ENCODE data around the gene FMC1. TPM values are rescaled to one million over a fixed set of nuclear protein-coding genes. Genes with fewer than 3 reads are reported as not detected.
A peak's percentile ranks its signal among the peaks of the same experiment; 100 is the strongest.

Gene FMC1
- total RNA-seq, 2 experiments from 2014 or later: 0.89 to 1.2 TPM

DNA sequence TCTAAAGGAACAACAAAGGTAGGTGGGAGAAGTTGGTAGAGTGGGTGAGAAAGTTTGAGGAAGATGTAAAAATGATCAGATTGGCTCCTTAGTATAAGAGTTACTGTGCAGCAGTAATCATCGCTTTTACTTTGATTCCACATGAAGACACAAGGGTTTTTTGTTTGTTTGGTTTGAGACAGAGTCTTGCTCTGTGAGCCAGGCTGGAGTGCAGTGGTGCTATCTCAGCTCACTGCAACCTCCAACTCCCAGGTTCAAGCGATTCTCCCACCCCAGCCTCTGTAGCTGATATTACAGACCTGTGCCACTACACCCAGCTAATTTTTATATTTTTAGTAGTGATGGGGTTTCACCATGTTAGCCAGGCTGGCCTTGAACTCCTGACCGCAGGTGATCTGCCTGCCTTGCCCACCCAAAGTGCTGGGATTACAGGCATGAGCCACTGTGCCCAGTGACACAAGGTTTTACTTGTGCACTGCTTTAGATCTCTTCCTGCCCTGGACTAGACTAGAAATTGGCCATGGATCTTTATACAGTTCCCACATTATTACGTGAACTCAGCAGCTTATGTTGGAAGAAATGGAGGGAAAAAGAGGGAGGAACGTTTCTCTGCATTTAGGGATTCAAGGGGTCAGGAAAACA is 29.3 kb downstream of the FMC1 start:
- ChIA-PET POLR2A (interaction anchor here (1.5 to 3.3 kb wide), 2 partner anchors 10 to 24 kb away, joined by 3 to 17 read pairs; partner anchors contain the start of gene LUC7L2), CTCF (no interaction called here)
- Mint-ChIP-seq H3K27me3 (no peaks in the 10 kb centered on the region), H3K27ac (peak overlapping the region; percentile 56), H3K4me1 (ENCODE audit: low read depth) (peaks cover 89% of the 10 kb centered on the region), H3K4me3 (peak overlapping the region; percentile 23), H3K9me3 (no peaks in the 10 kb centered on the region), H3K36me3 (ENCODE audit: low read depth) (peaks cover 52% of the 10 kb centered on the region)
- no peak for ATAC-seq (ENCODE audit: poor library complexity)
- H3K4me3 ChIP-seq (ENCODE audit: low read length): no peak overlapping the region
- H3K4me1 ChIP-seq (ENCODE audit: insufficient read depth, low read length): peaks cover 18% of the 10 kb centered on the region
- H3K9me3 ChIP-seq (ENCODE audit: control insufficient read depth in 1 of 2, insufficient read depth in 1 of 2, low read length in 2 of 2): no peaks in the 10 kb centered on the region
- TF ChIP-seq, protein P1, sequence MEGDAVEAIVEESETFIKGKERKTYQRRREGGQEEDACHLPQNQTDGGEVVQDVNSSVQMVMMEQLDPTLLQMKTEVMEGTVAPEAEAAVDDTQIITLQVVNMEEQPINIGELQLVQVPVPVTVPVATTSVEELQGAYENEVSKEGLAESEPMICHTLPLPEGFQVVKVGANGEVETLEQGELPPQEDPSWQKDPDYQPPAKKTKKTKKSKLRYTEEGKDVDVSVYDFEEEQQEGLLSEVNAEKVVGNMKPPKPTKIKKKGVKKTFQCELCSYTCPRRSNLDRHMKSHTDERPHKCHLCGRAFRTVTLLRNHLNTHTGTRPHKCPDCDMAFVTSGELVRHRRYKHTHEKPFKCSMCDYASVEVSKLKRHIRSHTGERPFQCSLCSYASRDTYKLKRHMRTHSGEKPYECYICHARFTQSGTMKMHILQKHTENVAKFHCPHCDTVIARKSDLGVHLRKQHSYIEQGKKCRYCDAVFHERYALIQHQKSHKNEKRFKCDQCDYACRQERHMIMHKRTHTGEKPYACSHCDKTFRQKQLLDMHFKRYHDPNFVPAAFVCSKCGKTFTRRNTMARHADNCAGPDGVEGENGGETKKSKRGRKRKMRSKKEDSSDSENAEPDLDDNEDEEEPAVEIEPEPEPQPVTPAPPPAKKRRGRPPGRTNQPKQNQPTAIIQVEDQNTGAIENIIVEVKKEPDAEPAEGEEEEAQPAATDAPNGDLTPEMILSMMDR (IDR thresholded peaks at IDR 0.05): no peak
- H3K27ac ChIP-seq (ENCODE audit: low read depth in 1 of 2, low read length in 2 of 2): no peak overlapping the region
- peaks cover 35% of the 10 kb centered on the region for H3K36me3 ChIP-seq (ENCODE audit: insufficient read depth, low read length)
- H3K27me3 ChIP-seq (ENCODE audit: control insufficient read depth in 1 of 2, insufficient read depth in 2 of 2, low read length in 2 of 2): no peaks in the 10 kb centered on the region
- no peak for DNase-seq
- intact Hi-C loops (cut with DNase I, micrococcal nuclease): no loop called here

DNA sequence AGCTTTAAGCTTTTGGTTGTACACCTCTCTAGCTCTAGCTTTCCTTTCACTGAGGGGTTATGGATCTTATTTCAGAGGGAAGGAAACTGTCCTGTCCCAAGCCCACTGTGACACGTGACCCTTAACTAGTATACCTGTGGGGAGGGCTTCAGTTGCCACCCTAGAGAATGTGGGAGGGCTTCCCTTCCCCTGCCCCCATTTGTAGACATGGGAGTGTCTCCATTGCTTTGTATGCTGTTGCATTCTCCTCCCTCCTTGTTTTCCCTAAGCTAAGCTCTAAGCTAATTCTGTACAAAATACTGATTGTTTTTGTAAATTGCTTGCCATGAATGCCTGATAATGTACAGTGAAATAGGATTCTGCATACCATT is 29.8 kb downstream of the FMC1 start:
- Histone ChIP-seq H3K4me1 (ENCODE audit: insufficient read depth, low read length) (peaks cover 18% of the 10 kb centered on the region), H3K4me3 (ENCODE audit: low read length) (no peak overlapping the region), H3K27me3 (ENCODE audit: control insufficient read depth in 1 of 2, insufficient read depth in 2 of 2, low read length in 2 of 2) (no peaks in the 10 kb centered on the region), H3K36me3 (ENCODE audit: insufficient read depth, low read length) (peaks cover 35% of the 10 kb centered on the region), H3K27ac (ENCODE audit: low read depth in 1 of 2, low read length in 2 of 2) (no peak overlapping the region), H3K9me3 (ENCODE audit: control insufficient read depth in 1 of 2, insufficient read depth in 1 of 2, low read length in 2 of 2) (no peaks in the 10 kb centered on the region)
- H3K4me3 Mint-ChIP-seq: peak overlapping the region; percentile 23
- no peaks in the 10 kb centered on the region for H3K9me3 Mint-ChIP-seq
- CTCF ChIA-PET: no interaction called here
- TF ChIP-seq, protein P1 (IDR thresholded peaks at IDR 0.05): no peak
- DNase-seq: no peak
- intact Hi-C loops (cut with DNase I, micrococcal nuclease): no loop called here
- peaks cover 89% of the 10 kb centered on the region for H3K4me1 Mint-ChIP-seq (ENCODE audit: low read depth)
- peak overlapping the region; percentile 56 for H3K27ac Mint-ChIP-seq
- POLR2A ChIA-PET: interaction anchor here (0.8 to 3.3 kb wide), 3 partner anchors 11 to 321 kb away, joined by 3 to 17 read pairs (median 3); partner anchors contain the start of gene LUC7L2
- H3K27me3 Mint-ChIP-seq: no peaks in the 10 kb centered on the region
- ATAC-seq (ENCODE audit: poor library complexity): no peak
- peaks cover 52% of the 10 kb centered on the region for H3K36me3 Mint-ChIP-seq (ENCODE audit: low read depth)

GRCh38 chr7:139374246-139374645 is 33.1 kb downstream of the FMC1 start:
- no peaks in the 10 kb centered on the region for H3K27me3 Mint-ChIP-seq
- H3K4me1 Mint-ChIP-seq (ENCODE audit: low read depth): peaks cover 70% of the 10 kb centered on the region
- no peaks in the 10 kb centered on the region for H3K27me3 ChIP-seq (ENCODE audit: control insufficient read depth in 1 of 2, insufficient read depth in 2 of 2, low read length in 2 of 2)
- H3K27ac ChIP-seq (ENCODE audit: low read depth in 1 of 2, low read length in 2 of 2): no peak overlapping the region
- H3K36me3 ChIP-seq (ENCODE audit: insufficient read depth, low read length): peaks cover 44% of the 10 kb centered on the region
- H3K4me3 ChIP-seq (ENCODE audit: low read length): no peak overlapping the region
- no peaks in the 10 kb centered on the region for H3K9me3 ChIP-seq (ENCODE audit: control insufficient read depth in 1 of 2, insufficient read depth in 1 of 2, low read length in 2 of 2)
- peaks cover 10% of the 10 kb centered on the region for H3K4me1 ChIP-seq (ENCODE audit: insufficient read depth, low read length)
- TF ChIP-seq, protein P1 (IDR thresholded peaks at IDR 0.05): no peak
- intact Hi-C loops (cut with DNase I, micrococcal nuclease): no loop called here
- ATAC-seq (ENCODE audit: poor library complexity) (no peak), DNase-seq (no peak)
- no peaks in the 10 kb centered on the region for H3K9me3 Mint-ChIP-seq
- POLR2A ChIA-PET: interaction anchor here (2.3 kb wide), 1 partner anchor 14 kb away, joined by 9 read pairs; the partner anchor contains the start of gene LUC7L2
- H3K27ac Mint-ChIP-seq: no peak overlapping the region
- no peak overlapping the region for H3K4me3 Mint-ChIP-seq
- peaks cover 64% of the 10 kb centered on the region for H3K36me3 Mint-ChIP-seq (ENCODE audit: low read depth)
- CTCF ChIA-PET: interaction anchor here (0.8 to 1.2 kb wide), 2 partner anchors 9 to 13 kb away, joined by 3 read pairs; no protein-coding TSS in a partner anchor

Data from CD4-positive, alpha-beta T cell (primary cell).